HG03571 (cell line): ENCODE results near the gene DUSP8.
A peak's percentile ranks its signal among the peaks of the same experiment; 100 is the strongest.

ENCODE experiments used
- ATAC-seq: cut with Tn5 transposase; IDR thresholded peaks from one replicate; pipeline ENCODE4 v1.9.1; 2021; ENCODE audit not compliant: unreplicated experiment

The DUSP8 gene

DNA sequence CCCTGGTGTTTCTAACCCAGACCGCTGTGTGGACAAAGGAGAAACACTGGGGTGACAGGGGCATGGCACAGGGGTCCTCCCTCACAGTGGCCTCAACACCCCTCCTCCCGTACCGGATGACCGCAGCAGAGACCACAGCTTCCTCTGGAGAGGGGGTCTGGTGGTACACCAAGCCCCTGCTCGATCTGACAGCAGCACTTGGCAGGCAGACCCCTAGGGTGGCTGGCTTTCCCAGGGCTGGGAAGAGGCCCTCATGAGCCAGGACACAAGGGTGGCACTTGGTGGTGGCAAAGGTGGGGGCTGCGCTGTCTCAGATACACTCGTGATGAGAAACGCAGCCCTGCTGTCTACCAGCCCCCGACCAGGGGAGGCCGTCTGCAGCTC, 38.7 kb downstream of the DUSP8 start:
- ATAC-seq = no peak

- no peak for ATAC-seq
Observed at GRCh38 chr11:1532606-1533341, 39.3 kb downstream of the DUSP8 start.

- ATAC-seq = no peak
Observed at GRCh38 chr11:1532014-1532586, 40.0 kb downstream of the DUSP8 start.

DNA sequence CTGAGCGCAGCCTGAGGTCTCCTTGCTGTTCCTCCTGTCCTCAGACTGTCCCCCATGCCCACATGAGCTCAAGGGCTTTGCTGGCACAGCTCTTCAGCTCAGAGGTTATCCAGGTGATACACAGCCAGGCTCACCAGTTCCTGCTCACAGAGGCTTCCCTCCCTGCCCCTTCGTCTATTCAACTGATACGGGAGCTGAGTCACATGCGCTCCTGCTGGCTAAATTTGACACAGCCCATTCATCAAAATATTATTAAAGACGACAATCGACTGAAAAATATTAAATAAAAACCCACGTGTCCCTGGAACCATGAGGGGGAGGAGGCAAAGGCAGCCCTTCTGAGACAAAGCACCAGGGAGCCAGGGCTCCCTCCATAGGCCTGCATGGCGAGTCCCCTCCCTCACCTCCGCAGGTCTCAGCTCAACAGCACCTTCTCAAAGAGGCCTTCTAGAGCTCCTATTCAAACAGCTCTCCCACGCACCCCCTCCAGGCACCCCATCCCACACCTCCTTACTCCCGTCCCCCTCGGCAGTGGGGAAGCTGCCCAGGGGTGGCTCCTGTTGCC, 40.5 kb downstream of the DUSP8 start:
- no peak for ATAC-seq

GRCh38 chr11:1530686-1531448, 41.2 kb downstream of the DUSP8 start:
- no peak for ATAC-seq

GRCh38 chr11:1529774-1530173, 42.3 kb downstream of the DUSP8 start:
- no peak for ATAC-seq

- ATAC-seq = no peak
Observed at GRCh38 chr11:1529286-1529685, 42.8 kb downstream of the DUSP8 start.

- ATAC-seq = no peak
Observed at GRCh38 chr11:1528710-1529109, 43.4 kb downstream of the DUSP8 start.

DNA sequence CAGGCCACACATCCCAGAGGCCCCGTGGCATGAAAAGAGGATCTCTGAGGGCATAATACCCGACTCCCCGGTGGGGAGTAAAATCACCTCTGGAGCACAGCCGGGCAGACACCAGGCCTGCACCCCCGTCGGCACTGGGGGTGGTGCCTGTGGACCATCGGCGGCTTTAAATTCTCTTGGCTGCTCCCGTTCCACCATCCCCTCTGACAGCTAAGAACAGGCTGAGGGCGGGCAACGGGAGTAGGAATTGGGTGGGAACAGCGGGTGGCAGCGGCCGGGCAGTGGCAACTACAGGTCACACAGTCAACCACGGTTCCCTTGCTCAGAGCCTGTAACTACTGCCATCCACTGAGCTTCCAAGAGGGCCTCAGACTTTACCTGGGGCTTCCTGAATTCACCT, 45.3 kb downstream of the DUSP8 start:
- no peak for ATAC-seq

DNA sequence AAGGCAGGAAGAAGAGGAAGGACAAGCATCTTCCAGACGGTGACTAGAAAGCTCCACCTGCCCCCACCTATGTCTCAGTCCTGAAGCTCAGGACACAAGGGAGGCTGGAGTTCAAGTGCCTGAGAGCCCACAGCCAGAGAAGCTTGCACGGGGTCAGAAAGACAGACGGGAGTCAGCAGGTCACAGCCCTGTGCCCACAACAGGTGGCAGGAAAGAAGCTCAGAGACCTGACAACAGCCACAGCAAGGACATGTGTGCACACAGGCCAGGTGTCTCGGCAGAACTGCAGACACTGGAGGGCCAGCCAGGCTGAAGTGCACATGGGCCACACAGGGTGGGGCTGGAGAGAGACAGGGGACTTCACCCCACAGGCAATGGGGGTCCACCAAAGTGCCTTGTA, 48.3 kb downstream of the DUSP8 start:
- no peak for ATAC-seq

DNA sequence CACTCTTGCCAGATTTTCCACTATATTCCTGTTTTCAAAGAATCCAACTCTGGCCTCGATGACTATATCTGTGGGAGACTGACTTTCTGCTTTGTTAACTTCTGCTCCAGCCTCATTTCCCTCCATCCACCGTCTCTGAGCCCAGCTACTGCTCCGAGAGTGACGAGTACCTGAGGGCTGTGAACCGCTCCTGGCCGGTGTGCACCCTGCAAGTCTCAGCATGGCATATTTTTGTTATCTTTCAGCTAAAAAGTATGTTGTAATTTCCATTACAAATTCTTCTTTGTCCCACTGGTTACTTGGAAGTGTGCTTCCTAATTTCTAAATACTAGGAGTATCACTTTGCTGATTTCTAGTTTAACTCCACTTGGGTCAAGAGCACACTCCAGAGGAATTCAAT, 49.0 kb downstream of the DUSP8 start:
- no peak for ATAC-seq

DNA sequence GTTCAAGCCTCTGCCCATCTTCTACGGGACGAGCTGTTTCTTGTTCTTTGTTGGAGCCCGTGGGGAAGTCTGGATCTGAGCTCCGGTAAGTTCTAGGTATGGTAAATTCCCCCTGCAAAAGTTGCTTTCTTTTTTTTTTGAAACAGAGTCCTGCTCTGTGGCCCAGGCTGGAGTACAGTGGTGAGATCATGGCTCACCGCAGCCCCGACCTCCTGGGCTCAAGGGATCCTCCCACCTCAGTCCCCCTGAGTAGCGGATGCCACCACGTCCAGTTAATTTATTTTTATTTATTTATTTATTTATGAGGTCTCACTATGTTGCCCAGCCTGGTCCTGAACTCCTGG, 50.0 kb downstream of the DUSP8 start:
- ATAC-seq = peak; percentile 28

- peak; percentile 86 for ATAC-seq
Observed at GRCh38 chr11:1521382-1522080, 50.5 kb downstream of the DUSP8 start.

DNA sequence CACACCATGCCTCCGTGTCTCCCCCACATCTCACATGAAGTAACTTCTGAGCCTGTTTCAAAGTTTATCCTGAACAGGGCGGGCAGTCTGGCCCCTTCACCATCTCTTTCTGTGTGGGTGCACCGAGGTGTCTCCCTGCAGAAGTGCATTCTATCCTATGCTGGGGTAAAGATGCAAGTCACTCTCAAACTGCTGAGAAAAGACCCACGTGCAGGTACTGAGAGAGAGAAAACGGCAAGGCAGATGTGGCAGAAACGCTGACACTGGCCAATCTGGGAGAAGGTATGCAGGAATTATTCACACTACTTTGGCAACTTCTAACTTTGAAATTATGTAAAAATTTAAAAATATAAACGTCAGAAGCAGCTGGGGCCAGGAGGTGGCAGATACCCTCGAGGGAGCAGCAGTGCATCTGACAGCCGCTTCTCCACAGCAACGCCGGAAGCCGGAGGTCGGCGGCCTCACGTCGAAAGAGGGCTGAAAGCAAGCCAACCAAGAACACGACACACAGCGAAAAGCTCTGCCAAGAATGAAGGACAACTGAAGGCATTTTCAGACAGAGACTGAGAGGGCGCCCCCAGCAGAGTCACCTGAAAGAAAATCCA, 51.3 kb downstream of the DUSP8 start:
- no peak for ATAC-seq

DNA sequence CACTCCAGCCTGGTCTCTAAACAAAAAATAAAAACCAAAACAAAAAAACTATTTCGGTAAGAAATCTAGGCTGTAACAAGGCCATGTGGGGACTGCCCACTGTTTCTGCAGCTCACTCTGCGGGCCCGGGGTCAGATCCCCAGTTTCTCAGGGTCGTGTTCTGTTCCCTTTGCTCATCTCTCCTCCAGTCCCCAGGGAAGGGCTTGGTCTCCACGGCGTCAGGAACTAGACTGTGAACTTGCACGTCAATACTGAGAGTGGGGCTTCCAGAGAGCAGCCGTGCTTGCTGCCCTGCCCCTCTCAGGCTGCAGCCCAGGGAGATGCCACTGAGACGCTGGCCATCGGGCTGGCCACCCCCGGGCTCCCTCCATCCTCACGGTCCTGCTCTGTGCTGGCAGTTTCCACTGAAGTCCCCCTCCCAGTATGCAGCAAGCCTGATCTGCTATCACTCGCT, 51.8 kb downstream of the DUSP8 start:
- no peak for ATAC-seq

DNA sequence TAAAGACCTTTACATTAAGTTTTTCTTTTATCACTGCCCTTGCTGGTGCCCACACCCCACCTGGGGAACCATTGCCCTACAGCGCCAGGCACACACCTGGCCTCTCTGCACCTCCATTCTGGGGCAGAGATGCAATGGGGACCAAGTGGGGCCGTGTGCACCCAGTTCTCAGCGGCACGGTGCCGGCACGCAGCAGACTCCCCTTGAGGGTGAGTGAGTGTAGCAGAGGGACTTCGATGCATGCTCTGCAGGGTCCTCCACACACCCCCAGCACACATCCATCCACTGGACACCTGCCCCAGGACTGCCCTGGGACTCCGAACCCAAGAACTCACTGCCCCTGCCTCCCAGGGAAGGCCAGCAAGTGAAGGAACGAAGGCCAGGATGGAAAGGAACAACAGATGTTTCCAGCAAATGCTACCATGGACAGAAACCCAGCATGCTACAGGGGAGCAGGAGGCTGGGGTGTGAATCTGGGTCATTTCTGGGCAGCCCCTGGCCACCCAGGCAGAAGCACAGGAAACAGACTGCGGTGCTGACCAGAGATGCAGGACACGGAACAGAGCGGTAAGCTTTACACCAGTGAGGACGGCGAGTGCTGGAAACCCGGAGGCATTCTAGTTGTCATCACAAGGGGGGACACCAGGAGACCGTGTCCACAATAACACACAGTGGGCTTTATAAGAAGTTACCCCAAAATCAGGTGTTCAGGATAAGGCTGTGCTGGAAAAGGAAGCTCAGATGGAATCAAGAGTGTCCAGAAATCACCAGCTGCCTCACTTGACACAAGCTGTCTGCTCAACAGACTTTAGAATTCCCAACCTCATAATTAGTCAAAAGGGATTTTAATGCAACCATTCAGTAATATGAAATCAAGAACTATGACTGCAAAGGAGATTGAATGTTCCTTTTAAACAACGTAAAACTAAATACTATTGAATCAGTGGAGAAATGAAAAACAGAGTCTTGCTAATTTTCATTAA, 52.8 kb downstream of the DUSP8 start:
- ATAC-seq = no peak

DNA sequence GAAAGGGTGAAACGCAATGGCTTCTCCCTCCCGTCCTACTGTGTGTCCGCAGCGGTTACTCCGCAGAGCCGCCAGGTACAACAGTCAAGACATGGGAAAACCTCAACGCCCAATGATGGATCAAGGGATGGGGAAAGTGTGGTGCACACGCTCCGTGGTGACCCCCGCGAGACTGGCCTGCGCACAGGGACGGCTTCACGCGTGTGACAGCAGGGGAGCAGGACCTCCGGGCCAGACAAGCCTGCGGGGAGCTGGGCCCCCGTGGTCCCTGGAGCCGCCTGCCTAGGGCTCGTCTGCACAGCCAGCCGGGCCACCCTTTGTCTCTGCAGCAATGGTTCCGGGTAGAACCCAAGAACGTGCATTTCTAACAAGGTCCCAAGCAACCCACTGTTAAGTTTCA, 53.8 kb downstream of the DUSP8 start:
- no peak for ATAC-seq

- ATAC-seq = no peak
Observed at GRCh38 chr11:1517117-1518005, 54.7 kb downstream of the DUSP8 start.
